Activated CD8-positive, alpha-beta T cell treated with anti-CD3 and anti-CD28 coated beads for 36 hours (primary cell): ENCODE data around the gene AGPAT4. TPM values are rescaled to one million over a fixed set of nuclear protein-coding genes. Genes with fewer than 3 reads are reported as not detected.
A peak's percentile ranks its signal among the peaks of the same experiment; 100 is the strongest.

Experiments
- ATAC-seq: fragments of 200-7000 bp; cut with Tn5 transposase; one replicate; pipeline ENCODE4 v1.10.0; 2021; ENCODE audit warnings: mild to moderate bottlenecking, moderate library complexity
- CTCF ChIA-PET: fragments of 350-600 bp; sonication (Branson Sonifier 250); formaldehyde crosslinking; loops from one replicate; lab custom pipeline; 2021; ENCODE audit warnings: antibody characterized with exemption; lab: Charles Lee
- POLR2A ChIA-PET: fragments of 350-600 bp; sonication (Branson Sonifier 250); formaldehyde crosslinking; loops from one replicate; lab custom pipeline; 2021; ENCODE audit warnings: antibody characterized with exemption; lab: Charles Lee
- DNase-seq: peaks from one replicate; pipeline ENCODE4 v3.0.0-alpha.2; 2020
- H3K27ac Mint-ChIP-seq: one replicate; pipeline ENCODE4 v1.8.0; 2021; ENCODE audit warnings: mild to moderate bottlenecking, mixed read lengths
- H3K27me3 Mint-ChIP-seq: one replicate; pipeline ENCODE4 v1.8.0; 2021; ENCODE audit warnings: mixed read lengths
- H3K36me3 Mint-ChIP-seq: one replicate; pipeline ENCODE4 v1.8.0; 2021; ENCODE audit warnings: low read depth, mixed read lengths
- H3K4me1 Mint-ChIP-seq: one replicate; pipeline ENCODE4 v1.8.0; 2021; ENCODE audit warnings: low read depth, mixed read lengths
- H3K4me3 Mint-ChIP-seq: one replicate; pipeline ENCODE4 v1.8.0; 2021; ENCODE audit warnings: mild to moderate bottlenecking, moderate library complexity, mixed read lengths
- H3K9me3 Mint-ChIP-seq: one replicate; pipeline ENCODE4 v1.8.0; 2021; ENCODE audit warnings: mixed read lengths
- CTCF ChIP-seq: fragments of 200-600 bp; IDR thresholded peaks from one replicate; pipeline ENCODE4 v1.8.0; 2022; ENCODE audit warnings: antibody characterized with exemption, mild to moderate bottlenecking
- intact Hi-C: fragments of 100-400 bp; cut with micrococcal nuclease; formaldehyde crosslinking; loops from one replicate; pipeline ENCODE4 v1.10.0; 2022
- total RNA-seq, 2 experiments: library from RNA; stranded (reverse); gene quantifications; one replicate each; pipeline ENCODE4 v1.2.3, GENCODE V29; 2021

Gene AGPAT4
- total RNA-seq, 2 experiments from 2014 or later: 3.5 to 4.7 TPM

DNA sequence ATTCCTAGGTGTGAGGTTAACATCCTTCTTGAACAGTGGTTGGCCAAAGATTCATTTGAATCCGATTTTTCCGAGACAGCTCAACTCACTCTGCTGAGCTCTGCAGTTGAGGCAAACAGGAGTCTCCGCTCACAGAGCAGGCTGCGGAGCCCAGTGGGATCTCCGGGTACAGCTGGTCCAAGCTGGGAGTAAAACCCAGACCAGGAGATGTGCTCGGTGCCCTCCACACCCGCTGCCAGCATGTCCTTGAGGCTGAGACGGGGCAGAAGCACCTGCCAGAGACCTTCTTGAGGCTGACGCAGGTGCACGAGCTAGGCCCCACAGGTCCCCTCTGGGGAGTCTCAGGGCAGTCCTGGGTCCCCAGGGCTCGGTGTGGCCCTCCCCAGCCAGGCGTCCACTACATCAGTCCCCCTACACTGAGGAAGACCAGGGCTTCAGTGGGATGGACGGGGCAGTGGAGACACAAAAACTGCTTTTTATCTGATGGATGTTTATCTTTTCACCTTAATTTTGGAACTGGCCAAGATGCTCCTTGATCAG, 119.0 kb downstream of the AGPAT4 start:
- Mint-ChIP-seq H3K27me3 (no peaks in the 10 kb centered on the region), H3K4me3 (no peak overlapping the region), H3K36me3 (peaks cover 12% of the 10 kb centered on the region), H3K27ac (no peak overlapping the region), H3K9me3 (peaks cover 4% of the 10 kb centered on the region), H3K4me1 (no peaks in the 10 kb centered on the region)
- ChIA-PET POLR2A (no interaction called here), CTCF (interaction anchor here (1.4 to 1.8 kb wide), 2 partner anchors 216 to 225 kb away, joined by 3 to 9 read pairs; no protein-coding TSS in a partner anchor)
- DNase-seq (no peak), ATAC-seq (no peak)
- intact Hi-C loops: no loop called here
- TF ChIP-seq CTCF: no peak

DNA sequence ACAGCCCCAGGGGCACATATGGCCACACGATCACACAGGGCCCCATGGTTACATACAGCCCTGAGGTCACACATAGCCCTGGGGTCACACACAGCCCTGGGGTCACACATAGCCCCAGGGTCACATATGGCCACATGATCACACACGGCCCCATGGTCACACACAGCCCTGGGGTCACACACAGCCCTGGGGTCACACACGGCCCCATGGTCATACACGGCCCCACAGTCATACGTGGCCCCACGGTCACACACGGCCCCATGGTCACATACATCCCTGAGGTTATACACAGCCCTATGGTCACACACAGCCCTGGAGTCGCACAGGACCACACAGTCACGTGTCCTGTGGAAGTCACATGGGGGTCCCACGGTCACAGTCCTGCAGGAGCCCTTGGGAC, 120.1 kb downstream of the AGPAT4 start:
- H3K9me3 Mint-ChIP-seq: peaks cover 4% of the 10 kb centered on the region
- ATAC-seq (no peak), DNase-seq (no peak)
- H3K27me3 Mint-ChIP-seq: no peaks in the 10 kb centered on the region
- H3K36me3 Mint-ChIP-seq: peaks cover 12% of the 10 kb centered on the region
- ChIA-PET POLR2A (no interaction called here), CTCF (interaction anchor here (0.9 to 1.1 kb wide), 2 partner anchors 217 to 219 kb away, joined by 4 to 8 read pairs; no protein-coding TSS in a partner anchor)
- H3K4me1 Mint-ChIP-seq: no peaks in the 10 kb centered on the region
- no peak overlapping the region for H3K4me3 Mint-ChIP-seq
- no peak for TF ChIP-seq CTCF
- intact Hi-C loops: no loop called here
- no peak overlapping the region for H3K27ac Mint-ChIP-seq

GRCh38 chr6:161152907-161153662, 120.8 kb downstream of the AGPAT4 start:
- ATAC-seq (no peak), DNase-seq (peak; percentile 23)
- Mint-ChIP-seq H3K4me1 (no peaks in the 10 kb centered on the region), H3K36me3 (peaks cover 12% of the 10 kb centered on the region), H3K27ac (no peak overlapping the region), H3K9me3 (peaks cover 4% of the 10 kb centered on the region), H3K27me3 (no peaks in the 10 kb centered on the region), H3K4me3 (no peak overlapping the region)
- TF ChIP-seq CTCF: peak; percentile 24
- ChIA-PET POLR2A (no interaction called here), CTCF (interaction anchor here (0.9 to 1.1 kb wide), 2 partner anchors 218 to 220 kb away, joined by 4 to 8 read pairs; no protein-coding TSS in a partner anchor)
- intact Hi-C loops: no loop called here

- DNase-seq: no peak
- intact Hi-C loops: no loop called here
- ATAC-seq: no peak
- ChIA-PET POLR2A (no interaction called here), CTCF (interaction anchor here (1.1 kb wide), 1 partner anchor 218 kb away, joined by 8 read pairs; no protein-coding TSS in a partner anchor)
- H3K9me3 Mint-ChIP-seq: peaks cover 4% of the 10 kb centered on the region
- no peaks in the 10 kb centered on the region for H3K27me3 Mint-ChIP-seq
- H3K36me3 Mint-ChIP-seq: peaks cover 7% of the 10 kb centered on the region
- H3K27ac Mint-ChIP-seq: no peak overlapping the region
- H3K4me1 Mint-ChIP-seq: no peaks in the 10 kb centered on the region
- no peak overlapping the region for H3K4me3 Mint-ChIP-seq
- no peak for TF ChIP-seq CTCF
These were observed 121.4 kb downstream of the AGPAT4 start for GRCh38 chr6:161152527-161152862.
